Anterior cingulate cortex (tissue), 58 donors: ENCODE measurements around the gene LINGO1.

Source experiments
- DNase-seq, 58 donors: peaks; one replicate each; lab custom pipeline; 2025; lab: John Stamatoyannopoulos, UW

Gene LINGO1

GRCh38 chr15:77633134-77633912 lies 611 bp upstream of the LINGO1 start:
- peak; percentile 26 to 94 (median 82) for DNase-seq

GRCh38 chr15:77631745-77632533 lies 773 bp downstream of the LINGO1 start:
- no peak for DNase-seq

- peak in 49 of 58 donors; percentile 33 to 83 (median 62) for DNase-seq
These were observed 1.6 kb downstream of the LINGO1 start for GRCh38 chr15:77630956-77631744.

- no peak for DNase-seq
These were observed 2.7 kb downstream of the LINGO1 start for GRCh38 chr15:77630056-77630455.

GRCh38 chr15:77629070-77630030 lies 3.4 kb downstream of the LINGO1 start:
- peak in 3 of 58 donors; percentile 26 to 42 (median 40) for DNase-seq

GRCh38 chr15:77628010-77628409 lies 4.7 kb downstream of the LINGO1 start:
- DNase-seq = no peak

- no peak for DNase-seq
These were observed 5.1 kb downstream of the LINGO1 start for GRCh38 chr15:77627581-77627980.

GRCh38 chr15:77627067-77627466 lies 5.6 kb downstream of the LINGO1 start:
- DNase-seq = peak in 1 of 58 donors; percentile 26

- DNase-seq = no peak
These were observed 6.7 kb downstream of the LINGO1 start for GRCh38 chr15:77626002-77626401.

- DNase-seq = no peak
These were observed 7.3 kb downstream of the LINGO1 start for GRCh38 chr15:77625376-77625775.

GRCh38 chr15:77624868-77625267 lies 7.8 kb downstream of the LINGO1 start:
- DNase-seq = peak in 2 of 58 donors; percentile 20 to 48

- no peak for DNase-seq
These were observed 8.8 kb downstream of the LINGO1 start for GRCh38 chr15:77623755-77624524.

- DNase-seq = no peak
These were observed 9.6 kb downstream of the LINGO1 start for GRCh38 chr15:77622934-77623754.

- no peak for DNase-seq
These were observed 10.3 kb downstream of the LINGO1 start for GRCh38 chr15:77622209-77622933.

GRCh38 chr15:77621847-77622208 lies 10.9 kb downstream of the LINGO1 start:
- no peak for DNase-seq

GRCh38 chr15:77620960-77621647 lies 11.6 kb downstream of the LINGO1 start:
- DNase-seq = no peak

- peak in 1 of 58 donors; percentile 31 for DNase-seq
These were observed 12.4 kb downstream of the LINGO1 start for GRCh38 chr15:77620297-77620696.
